HG03045 (cell line): Measurements from ENCODE around the gene EFCAB14.
A peak's percentile ranks its signal among the peaks of the same experiment; 100 is the strongest.
"Not testable (repeated sequence)": the region's sequence is repeated elsewhere in the genome, so short reads cannot be mapped to it uniquely, and the experiment has no call there.

Source experiments
- ATAC-seq: cut with Tn5 transposase; IDR thresholded peaks from one replicate; pipeline ENCODE4 v1.9.1; 2021; ENCODE audit warnings: mild to moderate bottlenecking, moderate library complexity; ENCODE audit not compliant: unreplicated experiment

The EFCAB14 gene

GRCh38 chr1:46687921-46688509 lies 30.9 kb downstream of the EFCAB14 start:
- no peak for ATAC-seq

GRCh38 chr1:46687093-46687659 lies 31.7 kb downstream of the EFCAB14 start:
- ATAC-seq, result no peak

GRCh38 chr1:46686255-46686654 lies 32.7 kb downstream of the EFCAB14 start:
- no peak for ATAC-seq

- ATAC-seq, result no peak
These were observed 34.2 kb downstream of the EFCAB14 start for GRCh38 chr1:46684670-46685069.

GRCh38 chr1:46682064-46682463 lies 36.9 kb downstream of the EFCAB14 start:
- ATAC-seq, result no peak

GRCh38 chr1:46681333-46682034 lies 37.4 kb downstream of the EFCAB14 start:
- ATAC-seq, result no peak

GRCh38 chr1:46679789-46680573 lies 38.9 kb downstream of the EFCAB14 start:
- no peak for ATAC-seq

- no peak for ATAC-seq
These were observed 41.6 kb downstream of the EFCAB14 start for GRCh38 chr1:46677339-46677738.

GRCh38 chr1:46676531-46676930 lies 42.4 kb downstream of the EFCAB14 start:
- no peak for ATAC-seq

- ATAC-seq, result peak; percentile 77
These were observed 43.2 kb downstream of the EFCAB14 start for GRCh38 chr1:46675549-46676314.

GRCh38 chr1:46673749-46674182 lies 45.1 kb downstream of the EFCAB14 start:
- ATAC-seq, result no peak

GRCh38 chr1:46672696-46673095 lies 46.2 kb downstream of the EFCAB14 start:
- no peak for ATAC-seq

- ATAC-seq, result no peak
These were observed 47.4 kb downstream of the EFCAB14 start, which contains the start of gene TEX38 for GRCh38 chr1:46671554-46671953. Gene TEX38, plus strand, starts transcription at chr1:46671854. Its CDS starts 81 bp downstream, at chr1:46671935.

- ATAC-seq, result no peak
These were observed 48.8 kb downstream of the EFCAB14 start for GRCh38 chr1:46670134-46670533.

GRCh38 chr1:46667782-46668760 lies 50.8 kb downstream of the EFCAB14 start, which contains the start of gene ATPAF1:
Gene ATPAF1, minus strand, starts transcription at chr1:46668364. Its CDS starts 42 bp downstream, at chr1:46668322.
- peak; percentile 79 for ATAC-seq

- no peak for ATAC-seq
These were observed 52.9 kb downstream of the EFCAB14 start for GRCh38 chr1:46665983-46666382.

- ATAC-seq, result not testable (repeated sequence)
These were observed 56.0 kb downstream of the EFCAB14 start for GRCh38 chr1:46662919-46663318.

- peak; percentile 77 for ATAC-seq
These were observed 58.8 kb downstream of the EFCAB14 start for GRCh38 chr1:46660116-46660515.

- no peak for ATAC-seq
These were observed 59.5 kb downstream of the EFCAB14 start for GRCh38 chr1:46659307-46659870.
